Activated naive CD4-positive, alpha-beta T cell treated with anti-CD3 and anti-CD28 coated beads, Interleukin-2, amount 10 ng/mL, durations not matched to agents 5 hours and 36 hours (primary cell): ENCODE data around the gene FOLR1. TPM values are rescaled to one million over a fixed set of nuclear protein-coding genes. Genes with fewer than 3 reads are reported as not detected.

Experiments
- total RNA-seq, 2 experiments: library from RNA; stranded (reverse); gene quantifications; one replicate each; pipeline ENCODE4 v1.2.3, GENCODE V29; 2021

FOLR1 gene
- not detected for total RNA-seq

DNA sequence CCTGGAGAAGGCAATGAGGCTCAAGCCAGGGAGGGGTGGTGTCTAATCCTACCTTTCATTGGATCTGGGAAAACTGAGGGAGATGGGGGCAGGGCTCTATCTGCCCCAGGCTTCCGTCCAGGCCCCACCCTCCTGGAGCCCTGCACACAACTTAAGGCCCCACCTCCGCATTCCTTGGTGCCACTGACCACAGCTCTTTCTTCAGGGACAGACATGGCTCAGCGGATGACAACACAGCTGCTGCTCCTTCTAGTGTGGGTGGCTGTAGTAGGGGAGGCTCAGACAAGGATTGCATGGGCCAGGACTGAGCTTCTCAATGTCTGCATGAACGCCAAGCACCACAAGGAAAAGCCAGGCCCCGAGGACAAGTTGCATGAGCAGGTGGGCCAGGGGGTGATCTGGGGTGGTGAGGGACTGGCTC, at the start of gene FOLR1:
Gene FOLR1, plus strand, starts transcription at position 180 of the 421 bp plus-strand sequence. Its CDS starts 34 bp downstream, at position 214.

DNA sequence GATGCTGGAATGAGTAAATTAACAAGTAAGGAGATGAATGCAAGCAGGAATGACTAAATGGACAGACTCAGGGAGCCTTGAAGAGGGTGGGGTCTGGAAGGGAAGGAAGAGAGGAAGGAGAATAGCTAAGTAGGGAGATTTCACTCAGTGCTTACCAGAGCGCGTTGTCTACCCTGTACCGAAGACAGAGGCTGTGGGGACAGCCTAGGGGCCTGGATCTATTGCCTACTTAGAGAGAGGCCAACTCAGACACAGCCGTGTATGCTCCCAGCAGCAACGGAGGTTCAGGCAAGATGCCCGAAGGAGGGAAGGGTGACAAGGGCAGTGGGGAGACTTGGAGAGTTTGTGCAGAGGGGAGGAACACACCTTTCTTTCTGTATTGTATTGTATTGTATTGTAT, 24.7 kb downstream of the FOLR1 start, which contains the start of gene FOLR2:
Gene FOLR2, plus strand, starts transcription at position 157 of the 400 bp plus-strand sequence. CDS start 1,791 bp downstream, outside the sequence.

DNA sequence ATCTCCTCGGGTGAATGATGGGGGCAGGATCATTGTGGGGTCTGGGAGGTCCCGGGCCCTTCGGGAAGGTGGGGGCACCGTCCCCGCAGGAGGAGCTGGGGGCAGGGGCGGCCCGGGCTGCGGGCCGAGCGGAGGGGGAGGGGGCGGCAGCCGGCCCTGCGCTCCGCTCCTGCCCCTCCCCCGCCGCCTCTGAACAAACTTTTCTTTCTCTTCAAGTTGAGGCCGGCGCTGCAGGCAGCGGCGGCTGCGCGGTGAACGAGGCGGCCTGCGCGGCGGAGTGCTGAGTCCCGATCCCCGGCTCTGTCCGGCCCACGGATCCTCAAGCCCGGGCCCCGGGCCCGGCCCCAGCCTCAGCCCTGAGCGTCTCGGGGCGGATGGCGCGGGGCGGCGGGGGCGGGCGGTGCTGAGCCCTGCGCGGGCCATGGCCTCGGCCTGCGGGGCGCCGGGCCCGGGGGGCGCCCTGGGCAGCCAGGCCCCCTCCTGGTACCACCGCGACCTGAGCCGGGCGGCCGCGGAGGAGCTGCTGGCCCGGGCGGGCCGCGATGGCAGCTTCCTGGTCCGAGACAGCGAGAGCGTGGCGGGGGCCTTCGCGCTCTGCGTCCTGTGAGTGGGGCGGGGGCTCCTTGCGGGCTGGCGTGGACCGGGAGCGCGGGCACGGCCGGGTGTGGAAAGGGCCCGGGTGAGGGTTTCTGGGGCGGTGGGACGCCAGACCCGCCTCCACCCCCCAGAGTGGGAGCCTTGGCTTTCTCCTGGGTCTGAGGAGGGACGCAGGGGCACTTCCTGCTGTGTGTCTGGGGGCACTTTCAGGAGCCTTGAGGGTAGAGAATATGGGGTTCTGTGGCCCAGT, 32.8 kb downstream of the FOLR1 start, which contains the start of gene INPPL1:
Gene INPPL1, plus strand, starts transcription at position 204 of the 847 bp plus-strand sequence. Its CDS starts 218 bp downstream, at position 422.

DNA sequence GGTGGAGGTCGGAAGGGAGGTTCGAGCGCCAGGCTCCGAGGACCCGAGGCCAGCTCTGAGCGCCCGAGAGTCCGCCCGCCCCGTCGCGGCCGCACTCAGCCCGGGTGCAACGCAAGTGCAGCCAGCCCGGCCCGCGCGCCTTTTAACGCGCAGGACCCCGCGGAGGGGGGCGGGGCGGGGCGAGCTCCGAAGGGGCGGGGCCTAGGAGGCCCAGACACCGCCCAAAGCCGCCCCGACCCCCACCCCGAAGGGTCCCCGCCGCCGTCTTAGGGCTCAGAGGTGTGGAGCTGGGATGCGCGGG, 52.1 kb downstream of the FOLR1 start, which contains the start of gene PHOX2A:
Gene PHOX2A, minus strand, starts transcription at position 117 of the 301 bp plus-strand sequence. CDS start 172 bp downstream, outside the sequence.

Other genes starting within 250 kb of the FOLR1 start
- gene IL18BP, start 193.2 kb upstream of the FOLR1 start, total RNA-seq, result 10 to 100 TPM; 13.3 to 16.6 TPM
- gene NUMA1, start 111.6 kb upstream of the FOLR1 start, total RNA-seq, result 100 to 1,000 TPM; 218 to 220 TPM
- 1 to 10 TPM; 6.0 TPM for gene LRRC51, start 111.3 kb upstream of the FOLR1 start, total RNA-seq
- gene LAMTOR1, start 88.8 kb upstream of the FOLR1 start, total RNA-seq, result 10 to 100 TPM; 72.8 to 75.1 TPM
- not detected for gene TOMT, start 86.2 kb upstream of the FOLR1 start, total RNA-seq
- 10 to 100 TPM; 74.3 to 78.6 TPM for gene ANAPC15, start 79.4 kb upstream of the FOLR1 start, total RNA-seq
- gene FOLR3, start 56.4 kb upstream of the FOLR1 start, total RNA-seq, result not detected
- gene FOLR2, start 24.7 kb downstream of the FOLR1 start, total RNA-seq, result not detected
- 100 to 1,000 TPM; 120 to 131 TPM for gene INPPL1, start 32.6 kb downstream of the FOLR1 start, total RNA-seq
- gene PHOX2A, start 52.0 kb downstream of the FOLR1 start, total RNA-seq, result not detected
- 10 to 100 TPM; 15.5 to 16.1 TPM for gene CLPB, start 242.4 kb downstream of the FOLR1 start, total RNA-seq